GM21529 (cell line): ENCODE data around the gene AP3S2.
"Not testable (repeated sequence)": the region's sequence is repeated elsewhere in the genome, so short reads cannot be mapped to it uniquely, and the experiment has no call there.

ENCODE experiments used
- ATAC-seq: cut with Tn5 transposase; IDR thresholded peaks from one replicate; pipeline ENCODE4 v1.9.1; 2021; ENCODE audit not compliant: unreplicated experiment

Gene AP3S2

DNA sequence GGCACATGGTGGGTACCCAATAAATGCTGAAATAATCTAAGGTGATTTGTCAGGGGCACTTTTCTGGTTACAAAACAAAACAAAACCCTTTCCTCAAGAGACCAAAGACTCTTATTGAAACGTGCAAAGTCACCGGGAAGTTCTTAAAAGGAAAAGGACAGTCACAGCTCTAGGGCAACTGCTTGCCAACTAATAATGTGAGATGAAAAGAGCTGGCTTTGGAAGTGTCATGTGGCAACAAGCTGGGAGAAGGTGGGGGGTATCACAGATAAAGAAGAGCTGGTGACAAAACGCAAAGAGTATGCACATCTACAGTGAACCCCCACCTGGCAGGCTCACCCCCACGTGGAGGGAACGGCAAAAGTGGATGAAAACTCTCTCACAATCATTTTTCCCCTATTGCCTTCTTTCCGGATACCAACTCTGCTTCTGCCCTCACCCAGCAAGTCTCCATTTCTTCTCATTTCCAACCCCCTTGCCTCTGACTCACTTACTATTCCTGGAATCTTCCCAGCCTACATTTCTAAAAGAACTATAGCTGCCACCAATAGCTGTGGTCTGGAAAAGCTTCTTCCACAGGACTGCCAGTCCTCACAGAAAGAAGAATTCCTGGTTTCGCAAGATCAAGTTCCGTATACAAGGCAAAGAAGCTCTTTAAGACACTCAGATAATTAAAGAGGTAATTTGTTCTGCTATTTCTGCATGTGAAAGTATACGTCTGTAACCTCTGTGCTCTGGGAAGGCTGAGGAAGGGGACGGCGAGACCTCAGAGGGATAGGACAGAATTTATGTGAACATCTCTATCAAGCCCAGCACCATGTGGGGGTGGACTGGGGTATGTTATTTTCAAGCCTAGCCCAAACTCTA lies 57.3 kb downstream of the AP3S2 start:
- ATAC-seq, result no peak

DNA sequence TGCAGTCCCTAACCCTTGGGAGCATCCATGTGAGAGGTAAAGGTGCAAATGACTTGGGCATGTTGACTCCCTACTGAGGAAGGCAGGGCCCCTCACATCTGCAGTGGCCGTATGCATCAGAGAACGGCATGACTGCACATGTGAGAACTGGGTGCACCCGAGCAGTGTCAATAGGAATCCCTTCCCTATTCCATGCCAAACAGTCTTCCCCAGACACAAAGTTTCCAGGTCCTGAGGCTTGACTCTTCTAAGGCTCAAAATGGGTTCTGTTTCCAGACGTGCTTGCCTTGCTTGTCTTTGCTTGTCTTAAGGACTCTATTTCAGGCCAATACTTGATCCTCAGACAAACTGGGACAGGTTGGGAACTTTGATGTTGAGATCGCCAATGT lies 58.6 kb downstream of the AP3S2 start:
- no peak for ATAC-seq

DNA sequence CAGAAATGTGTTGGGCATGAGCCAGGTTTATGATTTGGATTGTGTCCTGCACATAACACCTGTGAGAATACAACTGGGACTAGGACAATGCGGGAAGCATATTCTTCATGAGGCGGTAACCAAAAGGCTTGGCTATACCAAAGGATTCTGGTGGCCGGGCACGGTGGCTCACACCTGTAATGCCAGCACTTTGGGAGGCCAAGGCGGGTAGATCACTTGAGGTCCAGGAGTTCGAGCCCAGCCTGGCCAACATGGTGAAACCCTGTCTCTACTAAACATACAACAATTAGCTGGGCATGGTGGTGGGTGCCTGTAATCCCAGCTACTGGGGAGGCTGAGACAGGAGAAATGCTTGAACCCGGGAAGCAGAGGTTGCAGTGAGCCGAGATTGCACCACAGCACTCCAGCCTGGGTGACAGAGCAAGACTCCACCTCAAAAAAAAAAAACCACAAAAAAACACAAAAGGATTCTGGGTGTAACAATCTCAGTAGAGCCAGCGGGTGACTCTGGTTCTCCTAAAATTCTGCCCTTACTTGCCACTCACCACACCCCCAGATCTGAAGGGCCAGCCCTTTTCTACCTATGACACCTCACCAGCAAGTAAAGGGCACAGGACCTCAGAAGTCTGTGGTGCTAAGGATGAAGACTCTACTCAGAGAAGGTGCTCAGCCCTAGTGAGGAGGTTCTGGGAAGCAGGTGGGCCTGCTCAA lies 59.2 kb downstream of the AP3S2 start:
- not testable (repeated sequence) for ATAC-seq

DNA sequence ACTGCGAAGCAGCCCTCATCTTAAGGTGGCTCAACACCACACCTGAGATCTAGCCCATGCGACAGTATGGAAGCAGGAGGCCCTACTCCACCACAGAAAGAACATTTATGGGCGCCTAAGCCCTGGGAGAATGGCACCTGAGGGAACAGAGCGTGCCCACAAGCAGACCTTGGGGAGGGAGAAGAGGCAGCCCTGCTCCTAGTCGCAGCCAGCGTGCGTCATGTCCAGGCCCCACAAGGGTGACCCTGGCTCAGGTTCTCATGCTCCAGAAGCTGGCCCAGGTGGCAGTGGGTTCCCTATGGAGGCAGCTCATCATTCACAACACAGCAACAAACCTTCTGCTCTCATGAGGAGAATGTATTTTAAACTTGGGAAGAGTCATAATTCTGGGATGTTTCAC lies 59.8 kb downstream of the AP3S2 start:
- ATAC-seq, result no peak

DNA sequence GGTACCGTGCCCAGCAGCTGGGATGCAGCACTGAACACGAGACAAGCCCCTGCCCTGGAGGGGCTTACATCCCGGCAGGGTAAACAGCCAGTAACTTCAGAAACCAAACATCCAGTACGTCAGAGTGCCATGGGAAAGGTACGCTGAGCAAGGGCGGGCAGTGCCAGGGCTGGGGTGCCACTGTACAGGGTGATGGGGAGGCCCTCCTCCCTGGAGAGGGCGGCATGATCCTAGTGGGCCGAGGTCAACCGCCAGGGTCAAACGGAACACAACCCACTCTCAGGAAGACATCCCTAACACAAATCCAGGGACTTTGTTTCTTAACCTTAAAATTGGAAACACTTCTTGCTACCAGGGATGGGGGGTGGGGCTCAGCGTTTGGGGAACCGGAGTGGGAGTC lies 63.2 kb downstream of the AP3S2 start:
- no peak for ATAC-seq

DNA sequence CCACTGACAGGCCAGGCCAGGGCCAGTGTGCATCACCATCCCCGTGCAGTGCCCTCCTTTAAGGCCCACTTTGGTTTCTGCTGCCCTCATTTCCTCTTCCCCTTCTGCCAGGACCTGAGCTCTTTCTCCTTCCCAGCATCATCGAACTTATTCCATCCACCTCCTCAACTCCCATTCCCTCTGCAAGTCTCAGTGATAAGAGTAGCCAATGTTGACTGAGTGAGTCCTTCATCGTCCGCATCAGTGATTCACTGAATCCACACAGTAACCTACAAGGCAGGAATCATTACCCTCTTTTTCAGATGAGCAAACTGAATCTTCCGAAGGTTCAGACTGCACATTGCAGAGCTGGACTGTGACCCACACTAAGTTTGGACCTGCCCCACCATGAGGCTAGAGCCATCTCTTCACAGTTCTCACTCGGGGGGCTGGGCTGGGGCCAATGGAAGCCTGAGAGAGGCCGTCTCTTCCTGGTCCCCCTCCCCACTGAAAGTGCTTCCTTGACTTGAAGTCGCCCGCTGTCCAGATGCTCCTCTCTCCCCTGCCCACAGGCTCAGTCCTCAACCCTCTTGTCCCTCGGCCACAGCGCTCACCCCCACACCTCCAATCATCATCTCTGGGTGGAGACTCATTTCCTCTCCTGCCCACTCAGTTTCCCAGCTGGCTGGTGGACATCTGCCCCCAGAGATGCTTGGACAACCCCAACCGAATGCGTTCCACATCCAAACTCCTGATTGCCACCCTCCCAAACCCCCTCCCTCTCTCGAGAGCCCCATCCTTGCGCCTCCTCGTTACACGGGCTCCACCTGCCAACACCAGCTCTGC lies 64.0 kb downstream of the AP3S2 start:
- no peak for ATAC-seq

DNA sequence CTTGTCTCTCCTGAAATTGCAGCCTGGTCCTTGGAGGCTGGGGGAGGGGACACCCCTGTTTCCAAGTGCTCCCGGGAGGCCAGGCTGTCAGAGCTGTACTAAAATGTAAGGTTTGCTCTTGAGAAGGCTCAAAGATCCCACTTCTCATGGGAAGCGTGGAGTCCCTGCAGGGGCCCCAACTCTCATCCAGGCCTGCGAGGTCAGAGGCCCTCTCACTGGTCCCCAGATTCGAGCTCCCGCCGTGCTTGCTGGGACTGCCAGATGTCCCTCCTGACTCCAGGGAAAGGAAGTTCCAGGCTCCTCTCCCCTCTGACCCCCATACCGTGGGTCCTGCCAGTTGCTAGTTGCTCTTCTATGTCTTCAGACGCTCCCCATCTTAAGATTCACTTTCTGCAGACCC lies 64.6 kb downstream of the AP3S2 start:
- ATAC-seq, result no peak

DNA sequence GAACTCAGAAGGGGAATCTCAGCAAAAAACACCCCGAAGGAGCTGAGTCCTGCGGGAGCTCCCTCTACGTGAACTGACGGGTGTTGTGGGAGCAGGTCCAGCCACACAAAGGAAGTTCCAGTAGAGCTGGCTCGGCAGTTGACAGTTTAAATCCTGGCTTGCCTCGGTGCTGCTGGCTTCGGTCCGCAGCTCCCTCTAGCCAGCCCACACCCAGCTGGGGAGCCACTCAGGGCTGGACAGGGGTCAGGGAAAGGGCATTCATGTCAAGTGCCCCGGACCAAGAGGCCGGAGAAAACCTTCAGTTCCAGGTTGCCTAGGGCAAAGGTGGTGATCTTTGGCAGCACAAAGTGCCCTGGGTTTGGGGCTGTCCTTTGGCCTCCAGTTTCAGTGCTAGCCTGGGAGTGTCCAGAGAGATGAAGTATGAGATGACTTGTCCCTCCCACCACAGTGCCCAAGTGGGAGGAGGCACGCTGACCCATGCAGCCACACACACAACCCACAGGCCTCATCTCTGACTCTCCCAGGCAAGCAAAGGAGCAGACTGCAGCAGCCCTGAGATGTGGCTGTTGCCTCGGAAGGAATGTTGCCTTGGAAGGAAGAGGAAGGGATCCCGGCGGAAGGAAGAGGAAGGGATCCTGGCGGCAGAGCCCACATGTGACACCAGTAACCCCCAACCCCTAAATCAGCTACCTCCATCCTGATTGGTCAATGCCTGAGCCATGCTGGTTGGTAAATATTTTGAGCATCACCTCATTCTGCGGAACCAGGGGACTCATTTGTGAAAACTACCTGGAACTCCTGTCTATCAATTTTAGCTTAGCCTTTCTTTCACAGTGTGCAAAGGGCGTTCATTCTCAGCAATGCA lies 65.3 kb downstream of the AP3S2 start:
- ATAC-seq, result no peak

DNA sequence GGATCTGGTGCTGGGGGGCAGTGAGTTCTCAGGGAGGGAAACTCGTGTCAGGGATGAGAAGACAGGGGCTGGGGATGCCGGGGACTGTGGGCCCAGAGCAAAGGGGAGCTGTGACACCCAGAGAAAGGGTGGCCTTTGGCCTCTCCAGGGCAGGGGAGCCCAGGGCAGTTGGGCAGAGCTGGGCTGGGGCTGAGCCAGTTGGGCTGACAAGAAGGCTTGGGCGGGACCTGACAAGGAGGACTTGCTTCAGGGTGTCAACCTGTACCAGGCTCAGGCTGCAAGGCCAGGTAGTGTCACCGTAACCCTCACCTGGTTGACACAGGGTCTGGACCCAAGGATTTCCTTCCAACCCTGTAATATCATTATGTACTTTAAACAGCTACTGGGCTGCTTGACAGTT lies 66.0 kb downstream of the AP3S2 start:
- ATAC-seq, result no peak

DNA sequence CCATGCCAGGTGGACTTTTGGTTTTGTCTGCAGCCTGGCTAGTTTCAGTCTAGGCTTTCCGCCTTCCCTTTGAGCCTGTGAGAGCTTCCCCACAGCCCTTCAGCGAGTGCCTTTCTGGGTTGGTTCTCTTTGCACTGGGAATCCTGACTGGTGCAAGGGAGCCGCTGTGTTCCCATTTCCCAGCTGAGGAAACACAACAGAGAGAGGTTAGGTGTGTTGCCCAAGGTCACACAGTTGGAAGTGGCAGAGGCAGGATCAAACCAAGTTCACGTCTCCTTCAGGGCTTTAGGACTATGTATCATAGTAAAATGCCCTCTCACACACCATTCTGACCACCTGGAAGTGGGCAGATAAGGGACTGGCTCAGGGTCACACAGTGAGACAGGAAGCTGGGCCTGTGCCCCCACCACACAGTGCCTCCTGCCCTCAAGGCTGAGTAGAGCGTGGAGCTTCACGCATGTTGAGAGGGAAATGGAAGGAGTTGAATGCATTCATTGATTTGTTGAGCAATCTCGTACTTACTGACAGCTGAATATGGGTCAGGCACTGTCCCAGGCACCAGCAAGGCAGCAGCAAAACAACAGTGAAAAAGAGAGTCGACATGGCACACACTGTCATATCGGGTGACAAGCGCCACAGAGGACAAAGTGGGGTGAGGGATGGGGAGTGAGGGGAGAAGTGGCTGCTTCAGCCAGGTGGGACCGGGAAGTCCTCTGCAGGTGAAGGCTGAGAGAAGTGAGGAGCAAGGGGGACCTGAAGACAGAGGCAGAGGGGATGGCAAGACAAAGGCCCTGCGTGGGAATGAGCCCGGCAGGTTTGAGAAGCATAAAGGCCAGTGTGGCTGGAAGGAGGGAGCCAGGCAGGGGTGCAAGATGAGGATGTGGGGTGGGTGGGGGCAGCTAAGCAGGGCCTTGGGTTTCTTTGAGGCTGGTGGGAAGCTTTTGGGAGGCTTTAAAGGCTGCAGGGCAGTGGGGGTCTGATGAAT lies 66.8 kb downstream of the AP3S2 start:
- ATAC-seq, result no peak

DNA sequence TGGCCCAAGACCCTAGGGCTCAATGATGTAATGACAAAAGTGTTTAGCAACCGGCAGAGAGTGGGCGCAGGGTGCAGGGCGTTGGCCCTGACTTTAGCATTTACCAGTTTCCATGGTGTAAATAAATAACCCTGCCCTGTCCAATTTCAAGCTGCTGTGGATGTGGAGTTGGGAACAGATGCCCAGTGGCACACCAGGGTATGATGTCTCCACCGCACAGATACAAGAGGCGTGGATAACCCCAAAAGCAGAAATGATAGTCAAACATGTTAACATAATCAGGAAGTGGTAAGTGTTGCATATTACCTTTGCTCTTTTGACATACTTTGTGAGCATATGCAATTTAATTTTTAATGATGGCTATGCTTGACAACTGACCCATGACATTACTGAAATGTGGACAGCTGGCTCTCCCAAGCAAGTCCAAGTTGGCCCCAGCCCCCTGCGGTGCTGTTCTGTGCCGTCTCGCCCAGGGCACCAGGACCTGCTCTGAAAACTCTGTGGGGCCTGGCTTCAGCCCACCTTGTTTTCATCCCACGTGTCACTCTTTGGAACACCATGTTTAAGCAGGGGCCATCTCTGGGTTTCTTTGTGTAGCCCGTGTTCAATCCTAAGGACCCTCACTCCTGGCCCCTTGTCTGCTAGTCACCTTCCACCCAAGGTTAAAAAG lies 68.4 kb downstream of the AP3S2 start:
- ATAC-seq, result no peak

DNA sequence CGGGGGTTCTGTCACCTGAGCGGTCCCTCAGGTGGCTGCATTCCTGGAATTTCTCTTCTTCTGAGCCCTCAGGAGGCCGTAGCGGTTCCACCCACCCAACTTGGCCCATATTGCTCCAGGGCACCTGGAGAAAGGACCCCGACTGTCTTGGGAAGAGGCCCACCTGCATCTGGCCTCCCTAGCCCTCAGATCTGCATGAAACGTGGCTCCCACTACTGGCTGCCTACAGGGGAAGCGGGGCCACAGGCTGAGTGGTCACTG lies 69.3 kb downstream of the AP3S2 start:
- ATAC-seq, result no peak

DNA sequence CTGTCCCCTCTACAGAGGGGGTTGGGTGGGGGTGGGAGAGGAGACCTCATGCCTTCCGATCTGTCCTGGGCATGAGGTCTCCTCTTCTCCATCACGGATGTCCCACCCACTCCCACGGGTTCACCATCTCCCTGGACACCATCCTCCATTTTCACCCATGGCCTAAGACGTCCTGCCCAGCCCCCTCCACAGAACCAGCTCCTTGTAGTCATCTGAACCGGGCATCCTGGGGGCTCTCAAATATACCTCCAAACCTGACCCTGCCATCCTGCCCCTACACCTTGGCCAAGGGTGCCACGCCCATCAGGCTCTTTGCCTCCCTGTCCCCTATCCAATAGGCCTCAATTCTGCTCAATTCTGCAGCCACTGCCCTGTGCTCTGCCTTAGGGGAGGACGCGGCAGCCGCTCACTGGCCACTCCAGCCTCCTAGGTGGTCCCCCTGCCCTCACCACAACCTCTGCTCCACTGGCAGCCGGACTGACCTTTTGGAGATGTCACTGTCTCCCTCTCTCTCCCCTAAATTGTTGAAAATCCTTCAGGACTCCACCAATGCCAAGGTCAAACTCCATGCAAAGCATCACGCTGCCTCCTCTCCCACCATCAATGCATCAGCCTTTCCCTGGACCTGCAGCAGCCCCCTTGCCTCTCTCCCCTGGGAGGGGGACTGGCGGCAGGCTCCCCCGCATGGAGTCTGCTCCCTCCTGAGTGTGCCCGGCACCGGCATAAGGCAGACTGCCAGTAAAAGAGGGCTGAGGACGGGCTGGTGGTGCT lies 69.8 kb downstream of the AP3S2 start:
- no peak for ATAC-seq

DNA sequence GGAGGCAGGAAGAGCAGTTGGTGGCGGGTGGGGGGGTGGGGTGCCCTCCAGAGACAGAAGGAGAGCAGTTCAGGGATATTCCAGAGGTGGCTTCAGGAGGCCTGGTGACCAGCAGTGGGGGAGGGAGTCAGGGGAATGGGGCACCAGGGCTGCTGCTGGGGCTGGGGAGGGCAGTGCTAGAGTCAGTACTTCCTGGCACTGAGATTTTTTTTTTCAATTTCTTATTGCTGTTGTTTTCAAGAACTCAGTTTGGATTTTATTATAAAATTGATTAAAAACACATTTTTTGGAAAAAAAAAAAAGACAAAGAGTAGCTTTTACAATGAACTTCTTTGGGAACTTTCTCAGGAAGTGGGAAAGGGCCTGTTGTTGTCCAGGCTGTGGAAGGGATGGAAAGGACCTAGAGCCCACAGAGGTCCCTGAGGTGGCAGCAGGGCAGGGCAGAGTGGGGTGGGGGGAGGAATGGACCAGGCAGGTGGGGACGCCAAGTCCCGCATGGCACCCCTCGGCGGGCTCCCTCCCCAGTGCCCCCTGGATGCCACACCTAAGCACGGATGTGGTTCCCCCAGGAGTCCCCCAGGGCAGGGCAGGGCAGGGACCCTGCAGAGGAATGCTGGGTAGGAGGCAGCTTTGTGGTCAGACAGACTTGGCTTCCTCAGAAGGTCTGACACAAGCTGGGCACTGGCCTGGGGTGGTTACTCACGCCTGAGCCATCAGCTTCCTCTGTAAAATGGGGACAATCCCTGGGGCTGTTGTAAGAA lies 70.7 kb downstream of the AP3S2 start:
- ATAC-seq, result no peak

DNA sequence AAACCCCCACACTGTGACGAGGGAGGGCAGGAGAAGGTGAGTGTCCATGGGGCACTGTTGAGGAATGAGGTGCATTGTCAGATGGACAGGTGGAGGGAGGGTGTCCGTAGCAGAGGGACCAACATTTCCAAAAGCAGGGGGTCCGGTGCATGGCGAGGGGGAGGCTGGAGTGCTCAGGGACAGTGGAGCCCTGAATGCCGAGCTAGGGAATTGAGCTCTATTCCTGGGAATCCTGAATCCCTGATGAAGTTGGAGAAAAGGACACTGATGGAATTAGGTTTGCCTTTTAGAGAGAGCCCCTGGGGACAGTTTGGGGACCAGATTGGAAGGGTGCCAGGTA lies 71.2 kb downstream of the AP3S2 start:
- ATAC-seq, result no peak

DNA sequence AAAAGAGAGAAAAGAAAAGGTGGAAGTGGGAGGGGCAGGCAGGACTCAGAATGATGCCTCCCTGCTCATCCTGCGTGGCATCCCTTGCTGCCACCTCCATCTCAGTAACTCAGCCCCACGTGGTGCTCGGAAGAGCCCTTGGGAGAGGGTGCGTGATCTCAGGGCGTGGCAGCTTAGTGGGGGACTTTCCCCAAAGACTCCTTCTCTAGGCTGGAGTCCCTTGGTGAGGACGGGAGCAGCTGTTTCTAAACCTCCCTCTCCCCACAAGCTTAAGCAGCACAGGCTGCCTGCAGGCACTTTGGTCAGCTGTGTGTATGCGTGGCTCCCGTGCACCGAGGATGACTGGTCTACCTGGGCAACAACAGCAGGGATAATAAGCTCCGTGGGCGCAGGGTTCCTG lies 71.8 kb downstream of the AP3S2 start:
- ATAC-seq, result no peak

DNA sequence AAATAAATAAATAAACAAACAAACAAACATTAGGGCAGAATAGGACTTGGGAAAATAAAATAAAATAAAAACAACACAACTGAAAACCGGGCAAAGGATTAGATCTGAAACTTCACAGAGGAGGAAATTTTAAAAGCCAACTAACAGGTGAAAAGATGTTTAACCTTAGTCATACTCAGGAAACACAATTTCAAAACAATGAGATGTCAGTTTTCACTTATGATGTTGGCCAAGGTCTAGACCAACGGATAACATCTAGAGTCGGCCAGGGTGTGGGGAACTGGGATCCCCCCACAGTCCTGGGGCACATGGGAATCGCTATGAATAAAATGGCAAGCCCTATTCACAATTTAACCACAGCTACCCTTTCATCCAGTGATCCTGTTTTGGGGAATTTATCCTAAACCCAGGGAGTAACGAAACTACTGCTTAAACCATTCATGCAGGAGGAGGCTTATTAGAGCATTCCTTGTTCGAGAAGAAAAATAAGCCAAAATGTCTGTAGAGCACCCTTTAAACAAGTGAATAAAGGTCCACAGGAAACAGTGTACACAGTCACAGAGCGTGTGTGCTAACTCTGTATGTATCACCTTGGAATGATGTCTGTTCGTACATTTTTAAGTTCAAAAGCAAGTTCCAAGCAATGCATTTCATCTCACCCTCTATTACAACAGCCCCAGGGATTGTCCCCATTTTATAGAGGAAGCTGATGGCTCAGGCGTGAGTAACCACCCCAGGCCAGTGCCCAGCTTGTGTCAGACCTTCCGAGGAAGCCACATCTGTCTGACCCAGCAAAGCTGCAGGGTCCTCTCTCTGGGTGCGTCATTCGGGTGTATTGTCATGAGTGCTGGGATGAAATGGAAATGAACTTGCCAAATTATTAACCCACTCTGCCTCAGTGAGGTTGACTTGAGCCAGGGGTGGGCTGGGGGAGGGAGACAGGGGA lies 72.9 kb downstream of the AP3S2 start:
- no peak for ATAC-seq
